ENCODE results near the gene TSHZ2. TPM values are rescaled to one million over a fixed set of nuclear protein-coding genes. Genes with fewer than 3 reads are reported as not detected.

TSHZ2 gene
- total RNA-seq, 4 donors from 2014 or later: 10.3 to 15.0 (median 12.9) TPM

DNA sequence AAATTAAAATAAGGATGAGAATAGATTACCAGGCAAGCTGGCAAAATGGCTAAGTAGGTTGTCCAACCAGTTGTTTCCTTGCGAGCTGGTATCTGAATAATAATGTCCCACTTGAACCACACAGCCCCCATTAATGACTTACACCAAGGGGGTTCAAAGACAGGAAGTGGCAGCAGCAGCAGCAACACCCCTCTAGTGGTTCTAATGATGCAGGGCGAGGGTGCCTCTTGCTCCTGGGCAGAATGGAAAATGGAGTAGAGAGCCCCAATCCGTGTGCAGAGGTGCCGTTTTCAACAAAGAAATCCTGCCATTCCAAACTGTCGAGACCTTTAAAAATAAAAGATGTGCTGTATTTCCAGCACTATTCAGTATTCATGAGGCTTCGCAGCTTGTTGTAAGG, 218.1 kb downstream of the TSHZ2 start:
- Histone ChIP-seq H3K36me3 (no peaks in the 10 kb centered on the region), H3K4me1 (no peaks in the 10 kb centered on the region), H3K27ac (replicated peaks in 1 of 4) (no peak overlapping the region), H3K9me3 (no peaks in the 10 kb centered on the region), H3K27me3 (peaks cover 0 to 9% (median 0%) of the 10 kb centered on the region in 4 donors), H3K4me3 (no peak overlapping the region)
- TF ChIP-seq, protein P1, sequence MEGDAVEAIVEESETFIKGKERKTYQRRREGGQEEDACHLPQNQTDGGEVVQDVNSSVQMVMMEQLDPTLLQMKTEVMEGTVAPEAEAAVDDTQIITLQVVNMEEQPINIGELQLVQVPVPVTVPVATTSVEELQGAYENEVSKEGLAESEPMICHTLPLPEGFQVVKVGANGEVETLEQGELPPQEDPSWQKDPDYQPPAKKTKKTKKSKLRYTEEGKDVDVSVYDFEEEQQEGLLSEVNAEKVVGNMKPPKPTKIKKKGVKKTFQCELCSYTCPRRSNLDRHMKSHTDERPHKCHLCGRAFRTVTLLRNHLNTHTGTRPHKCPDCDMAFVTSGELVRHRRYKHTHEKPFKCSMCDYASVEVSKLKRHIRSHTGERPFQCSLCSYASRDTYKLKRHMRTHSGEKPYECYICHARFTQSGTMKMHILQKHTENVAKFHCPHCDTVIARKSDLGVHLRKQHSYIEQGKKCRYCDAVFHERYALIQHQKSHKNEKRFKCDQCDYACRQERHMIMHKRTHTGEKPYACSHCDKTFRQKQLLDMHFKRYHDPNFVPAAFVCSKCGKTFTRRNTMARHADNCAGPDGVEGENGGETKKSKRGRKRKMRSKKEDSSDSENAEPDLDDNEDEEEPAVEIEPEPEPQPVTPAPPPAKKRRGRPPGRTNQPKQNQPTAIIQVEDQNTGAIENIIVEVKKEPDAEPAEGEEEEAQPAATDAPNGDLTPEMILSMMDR (IDR thresholded peaks at IDR 0.05): no peak
- TF ChIP-seq POLR2A (IDR thresholded peaks at IDR 0.05; ENCODE audit: low read depth) (no peak), EP300 (IDR thresholded peaks at IDR 0.05) (no peak), POLR2AphosphoS5 (IDR thresholded peaks at IDR 0.05) (no peak)
- DNase-seq (ENCODE audit: extremely low spot score): no peak
- intact Hi-C loops (cut with DNase I): no loop called here
- WGBS: 89% methylated on average over 6 of the region's 6 CpGs

DNA sequence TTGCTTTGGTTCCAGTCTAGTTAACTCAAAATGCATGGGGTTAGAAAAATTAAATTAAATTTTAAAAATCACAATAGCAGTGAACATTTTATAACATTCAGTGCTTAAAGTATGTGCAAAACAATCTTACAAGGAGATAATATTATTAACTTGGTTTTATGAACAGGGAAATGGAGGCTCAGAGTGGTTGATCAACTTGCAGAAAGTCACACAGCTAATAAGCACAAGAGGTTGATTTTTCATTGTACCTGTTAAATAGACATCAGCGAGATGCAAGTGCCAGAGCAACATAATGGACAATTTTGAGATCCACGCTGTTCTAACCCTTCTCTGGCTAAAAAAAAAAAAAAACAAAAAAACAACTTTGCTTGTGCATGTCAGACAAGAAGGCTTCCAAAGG, 219.8 kb downstream of the TSHZ2 start:
- no peak for DNase-seq (ENCODE audit: extremely low spot score)
- H3K4me1 ChIP-seq: no peaks in the 10 kb centered on the region
- H3K9me3 ChIP-seq: no peaks in the 10 kb centered on the region
- peaks cover 0 to 7% (median 0%) of the 10 kb centered on the region in 4 donors for H3K27me3 ChIP-seq
- no peak overlapping the region for H3K4me3 ChIP-seq
- WGBS: 97% methylated on average over 2 of the region's 2 CpGs
- H3K36me3 ChIP-seq: no peaks in the 10 kb centered on the region
- intact Hi-C loops (cut with DNase I): no loop called here
- TF ChIP-seq, protein P1 (IDR thresholded peaks at IDR 0.05): no peak
- TF ChIP-seq EP300 (IDR thresholded peaks at IDR 0.05) (no peak), POLR2AphosphoS5 (IDR thresholded peaks at IDR 0.05) (no peak), POLR2A (IDR thresholded peaks at IDR 0.05; ENCODE audit: low read depth) (no peak)
- H3K27ac ChIP-seq (replicated peaks in 1 of 4): no peak overlapping the region

GRCh38 chr20:53194306-53195290, 222.4 kb downstream of the TSHZ2 start:
- H3K4me1 ChIP-seq: no peaks in the 10 kb centered on the region
- H3K9me3 ChIP-seq: no peaks in the 10 kb centered on the region
- H3K27ac ChIP-seq (replicated peaks in 1 of 4): no peak overlapping the region
- intact Hi-C loops (cut with DNase I): no loop called here
- no peak for DNase-seq (ENCODE audit: extremely low spot score)
- peaks cover 0 to 3% (median 0%) of the 10 kb centered on the region in 4 donors for H3K27me3 ChIP-seq
- no peaks in the 10 kb centered on the region for H3K36me3 ChIP-seq
- TF ChIP-seq POLR2A (IDR thresholded peaks at IDR 0.05; ENCODE audit: low read depth) (no peak), POLR2AphosphoS5 (IDR thresholded peaks at IDR 0.05) (no peak), EP300 (IDR thresholded peaks at IDR 0.05) (no peak)
- TF ChIP-seq, protein P1 (IDR thresholded peaks at IDR 0.05): no peak
- 71% methylated on average over 11 of the region's 11 CpGs for WGBS
- no peak overlapping the region for H3K4me3 ChIP-seq

GRCh38 chr20:53195876-53196610, 223.9 kb downstream of the TSHZ2 start:
- TF ChIP-seq POLR2A (IDR thresholded peaks at IDR 0.05; ENCODE audit: low read depth) (no peak), POLR2AphosphoS5 (IDR thresholded peaks at IDR 0.05) (no peak), EP300 (IDR thresholded peaks at IDR 0.05) (no peak)
- TF ChIP-seq, protein P1 (IDR thresholded peaks at IDR 0.05): no peak
- intact Hi-C loops (cut with DNase I): no loop called here
- Histone ChIP-seq H3K27ac (replicated peaks in 1 of 4) (no peak overlapping the region), H3K27me3 (peaks cover 0 to 3% (median 0%) of the 10 kb centered on the region in 4 donors), H3K4me1 (no peaks in the 10 kb centered on the region), H3K9me3 (no peaks in the 10 kb centered on the region), H3K4me3 (no peak overlapping the region), H3K36me3 (no peaks in the 10 kb centered on the region)
- 74% methylated on average over 16 of the region's 16 CpGs for WGBS
- no peak for DNase-seq (ENCODE audit: extremely low spot score)

Data from esophagus muscularis mucosa (tissue), 4 donors.